Femur (tissue), 1 donor: ENCODE measurements around the gene NTNG1.

ENCODE experiments used
- DNase-seq: peaks from one replicate; pipeline ENCODE4 v3.0.0-alpha.2; 2017

The NTNG1 gene

DNA sequence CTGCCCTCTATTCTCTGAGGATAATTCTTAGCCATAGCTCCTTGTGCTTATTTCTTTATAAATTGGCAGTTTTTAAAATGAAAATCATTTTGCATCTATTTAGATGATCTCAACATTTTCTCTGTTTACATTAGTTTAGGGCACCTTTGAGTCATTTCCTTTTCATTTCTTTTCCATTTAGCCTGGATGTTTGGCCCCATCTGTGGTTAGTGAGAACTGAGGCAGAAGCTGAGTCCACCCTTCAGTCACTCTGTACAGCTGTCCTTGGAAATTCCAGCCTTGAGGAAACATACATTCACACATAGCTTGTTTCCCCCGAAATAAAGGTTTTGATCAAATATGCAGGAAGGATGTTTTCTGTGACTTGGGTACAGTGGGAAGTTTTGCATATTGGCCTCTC lies 123.7 kb downstream of the NTNG1 start:
- no peak for DNase-seq

DNA sequence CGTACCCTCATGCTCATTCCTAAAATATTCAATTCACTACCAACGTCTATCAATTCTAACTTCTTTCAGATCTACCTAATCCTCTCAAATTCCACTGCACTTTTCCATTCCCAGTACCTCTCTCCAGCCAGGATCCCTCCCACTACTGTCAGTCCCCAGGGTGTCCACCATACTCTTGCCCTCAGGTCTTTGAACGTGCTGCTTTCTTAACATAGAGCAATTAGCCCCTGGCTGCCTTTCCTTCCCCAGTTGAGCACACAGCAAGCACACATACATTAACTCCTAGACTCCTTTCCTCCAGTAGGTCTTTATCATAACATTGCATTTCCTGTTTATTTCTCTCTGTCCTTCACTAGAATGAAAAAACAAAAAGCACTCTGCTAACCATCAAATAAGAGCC lies 126.7 kb downstream of the NTNG1 start:
- DNase-seq: no peak

DNA sequence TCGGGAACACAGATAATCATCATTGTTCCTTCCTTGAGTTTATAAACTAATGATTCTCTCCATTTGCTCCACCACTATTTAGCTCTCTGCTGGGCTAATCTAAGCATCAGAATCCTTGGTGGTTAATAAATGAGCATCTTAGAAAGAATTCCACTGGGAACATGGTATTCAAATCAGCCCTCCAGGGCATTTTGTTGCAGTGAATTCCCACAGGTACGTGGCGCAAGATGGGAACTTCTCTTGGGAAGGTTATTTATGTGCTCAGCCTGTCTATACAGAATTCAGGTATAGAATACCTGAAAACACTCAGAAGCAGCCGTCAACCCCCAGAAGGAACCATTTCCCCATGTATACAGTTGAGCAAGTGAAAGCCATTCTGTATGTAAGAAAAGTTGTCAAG lies 131.5 kb downstream of the NTNG1 start:
- DNase-seq: no peak

DNA sequence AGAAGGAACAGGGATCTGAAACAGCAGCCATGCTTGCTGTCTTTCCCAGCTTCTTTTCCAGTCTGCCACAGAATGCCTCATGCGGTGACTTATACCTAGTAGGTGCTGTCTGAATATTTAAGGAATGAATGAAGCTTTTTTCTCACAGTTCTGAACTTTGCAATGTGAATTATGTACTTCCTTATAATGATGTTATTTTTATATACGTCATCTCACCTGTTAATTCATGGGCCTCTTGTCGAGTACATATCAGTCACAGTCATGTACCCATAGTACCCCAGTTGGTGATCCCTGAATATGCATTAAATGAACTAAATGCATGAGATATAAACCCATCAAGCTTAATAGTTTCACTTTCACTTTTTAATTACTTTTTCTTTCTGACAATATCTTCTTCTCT lies 132.7 kb downstream of the NTNG1 start:
- no peak for DNase-seq

DNA sequence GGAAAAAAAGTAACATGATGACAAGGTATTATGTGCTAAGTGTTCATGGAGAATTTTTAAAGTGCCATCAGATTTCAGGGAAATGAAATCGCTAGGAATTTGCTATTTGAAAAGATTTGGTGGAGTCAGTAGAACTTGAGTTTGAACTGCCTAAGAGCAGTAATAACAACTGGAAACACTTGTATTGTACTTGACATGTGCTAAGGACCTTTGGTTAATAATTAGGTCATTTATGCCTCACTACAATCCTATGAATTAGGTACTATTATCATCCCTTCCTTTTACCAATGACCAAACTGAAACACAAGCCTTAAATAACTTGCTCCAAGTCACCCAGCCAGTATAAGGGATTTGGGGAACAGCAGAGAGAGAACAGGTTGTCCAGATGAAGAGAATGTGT lies 133.4 kb downstream of the NTNG1 start:
- DNase-seq: no peak

DNA sequence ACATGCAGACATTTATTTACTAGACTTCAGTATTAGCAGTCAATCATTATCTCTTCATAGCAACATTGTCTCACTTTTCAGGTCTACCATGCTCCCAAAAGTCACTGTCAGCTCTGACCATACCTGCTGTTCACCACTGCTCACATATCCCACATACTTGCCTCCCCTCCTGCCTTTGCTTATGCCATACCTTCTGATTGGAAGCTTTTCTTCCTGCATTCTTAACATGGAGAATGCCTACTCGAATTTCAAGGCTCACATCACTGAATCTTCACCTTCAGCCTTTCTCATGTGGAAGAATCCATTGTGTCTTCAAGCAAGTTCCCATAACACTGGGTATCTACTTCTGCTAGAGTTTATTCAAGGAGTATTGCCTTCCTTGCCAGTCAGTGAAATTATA lies 135.4 kb downstream of the NTNG1 start:
- DNase-seq: no peak

DNA sequence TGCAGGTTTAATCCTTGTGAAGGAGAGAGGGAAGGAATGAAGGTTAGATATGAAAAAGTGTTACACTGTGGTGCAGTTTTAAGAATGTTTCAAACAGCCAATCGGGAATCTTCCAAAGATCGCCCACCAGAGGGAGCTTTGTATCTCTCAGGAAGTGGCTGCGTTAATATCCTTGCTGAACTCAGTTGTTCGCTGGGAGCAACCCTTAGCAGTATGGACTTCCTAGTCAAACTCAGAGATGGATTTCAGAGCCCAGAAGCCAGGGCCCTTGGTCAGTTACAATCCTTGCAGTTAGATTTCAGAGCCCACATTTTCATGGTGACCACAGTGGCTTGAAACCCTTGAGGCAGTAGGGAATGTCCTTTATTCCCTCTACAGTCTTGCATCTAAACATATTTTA lies 136.2 kb downstream of the NTNG1 start:
- DNase-seq: peak; percentile 30

DNA sequence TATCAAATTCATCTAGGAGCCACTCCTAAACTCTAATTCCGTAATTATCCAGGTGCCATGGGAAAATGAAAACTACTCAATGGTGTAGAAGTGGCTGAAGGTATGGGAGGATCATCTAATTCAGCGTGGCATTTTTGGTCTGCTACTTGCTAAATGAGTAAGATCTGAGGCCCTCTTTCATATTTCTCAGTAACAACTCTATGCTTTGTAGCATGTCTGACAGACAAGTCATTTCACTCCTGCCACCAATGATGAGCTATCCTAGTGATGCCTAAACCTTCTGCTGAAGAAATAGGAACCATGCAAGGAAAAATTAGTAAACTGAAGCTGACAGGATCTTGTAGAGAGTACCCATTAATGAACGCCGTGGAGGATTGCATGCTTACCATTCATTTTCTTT lies 145.3 kb downstream of the NTNG1 start:
- DNase-seq: no peak

DNA sequence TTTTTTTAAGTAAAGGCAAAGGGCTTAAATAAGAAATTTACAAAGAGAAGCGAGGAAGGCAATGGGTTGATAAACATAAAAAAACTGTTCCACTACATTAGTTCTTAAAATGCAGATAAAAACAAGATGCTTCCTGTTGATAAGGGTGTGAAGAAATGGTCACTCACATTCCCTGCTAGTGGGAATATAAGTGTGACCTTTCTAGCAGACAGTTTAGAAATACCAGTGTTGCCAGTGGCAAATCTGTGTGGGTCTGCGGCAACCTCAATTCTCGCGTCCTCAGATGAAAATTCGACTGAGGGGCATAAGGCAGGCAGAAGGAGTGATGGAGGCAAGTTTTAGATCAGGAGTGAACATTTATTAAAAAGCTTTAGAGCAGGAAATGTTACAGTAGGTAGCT lies 151.1 kb downstream of the NTNG1 start:
- no peak for DNase-seq

DNA sequence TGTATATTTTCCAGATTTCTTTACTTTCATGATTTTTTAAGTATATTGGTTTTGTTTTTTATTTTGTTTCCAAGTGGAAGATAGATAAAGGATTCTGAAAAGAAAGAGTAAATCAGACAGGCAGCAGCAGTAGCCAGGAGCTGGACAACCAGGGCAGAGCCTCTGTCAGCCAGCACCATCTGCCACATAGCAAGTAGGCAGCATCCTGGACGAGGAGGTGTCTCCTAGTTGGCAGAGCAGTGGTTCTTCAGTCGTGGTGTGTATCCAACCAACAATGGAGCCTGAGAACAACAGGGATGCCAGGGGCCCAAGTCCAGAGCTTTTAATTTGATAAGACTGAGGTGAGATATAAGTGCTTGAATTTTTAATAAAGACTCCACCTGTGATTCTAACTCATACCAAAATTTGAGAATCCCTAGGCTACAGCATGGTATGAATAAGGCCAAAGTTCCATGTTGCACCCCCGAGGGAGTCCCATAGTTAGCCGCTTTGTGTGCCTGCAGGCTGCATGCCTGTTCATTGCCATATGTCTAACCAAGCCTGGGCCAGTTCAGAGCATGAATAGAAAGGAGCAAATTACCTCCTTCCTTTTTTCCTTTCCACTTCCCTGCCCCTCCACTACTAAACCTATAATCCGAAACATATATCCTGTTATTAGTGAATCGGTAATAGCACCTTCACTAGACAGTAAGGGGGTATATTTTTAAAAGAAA lies 153.2 kb downstream of the NTNG1 start:
- DNase-seq: no peak

DNA sequence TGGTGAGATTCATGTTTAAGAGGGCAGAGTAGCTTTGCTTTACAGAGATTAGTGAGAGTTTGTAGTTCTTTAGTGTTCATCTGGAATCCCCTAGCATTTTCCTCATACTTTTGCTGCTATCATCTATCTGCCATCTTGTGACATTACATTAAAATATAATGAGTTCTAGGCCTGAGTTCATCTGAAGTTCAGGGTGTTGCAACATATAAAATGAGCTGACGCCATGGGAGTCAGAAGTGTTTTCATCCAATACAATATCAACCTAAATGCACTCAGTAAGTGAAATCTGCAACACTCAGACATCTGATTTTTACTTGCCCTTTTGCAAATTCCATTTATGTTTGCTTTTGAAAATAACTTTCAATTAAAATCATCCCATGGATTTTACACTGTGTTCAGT lies 153.8 kb downstream of the NTNG1 start:
- no peak for DNase-seq

DNA sequence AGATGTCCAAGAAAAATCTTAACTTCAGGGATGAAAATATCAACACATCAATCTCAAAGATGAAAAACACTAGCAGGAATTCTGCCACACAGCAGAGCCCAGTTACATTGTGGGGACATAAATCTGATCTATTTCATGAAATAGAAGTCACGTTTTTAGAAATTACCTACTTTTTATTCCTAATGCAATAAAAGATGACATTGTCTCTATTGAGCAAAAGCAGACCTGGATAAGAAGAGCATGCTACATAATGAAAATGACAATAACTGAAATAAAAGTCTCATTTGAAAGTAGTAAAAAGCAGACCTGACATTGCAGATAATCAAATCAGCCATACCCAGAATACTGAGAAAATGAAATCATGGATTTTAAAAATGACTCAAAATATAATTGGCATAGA lies 156.8 kb downstream of the NTNG1 start:
- DNase-seq: no peak

DNA sequence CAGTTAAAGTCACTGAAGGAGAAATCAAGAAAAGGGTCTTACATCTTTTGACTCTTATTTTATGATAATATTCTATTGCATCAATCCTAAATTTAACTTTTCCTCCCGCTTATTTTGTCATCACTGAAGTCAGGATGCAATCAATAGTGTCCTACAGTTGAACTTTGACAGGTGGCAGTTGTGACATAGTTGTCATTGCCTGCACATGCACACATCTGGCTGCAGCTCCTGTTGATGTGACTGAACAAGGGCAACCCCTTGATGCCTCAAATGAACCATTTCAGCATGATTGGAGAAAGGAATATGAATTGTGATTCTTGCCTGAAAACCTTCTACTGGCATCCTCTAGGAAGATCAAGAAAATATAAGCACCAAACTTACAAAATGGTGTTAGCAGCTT lies 157.7 kb downstream of the NTNG1 start:
- DNase-seq: no peak

DNA sequence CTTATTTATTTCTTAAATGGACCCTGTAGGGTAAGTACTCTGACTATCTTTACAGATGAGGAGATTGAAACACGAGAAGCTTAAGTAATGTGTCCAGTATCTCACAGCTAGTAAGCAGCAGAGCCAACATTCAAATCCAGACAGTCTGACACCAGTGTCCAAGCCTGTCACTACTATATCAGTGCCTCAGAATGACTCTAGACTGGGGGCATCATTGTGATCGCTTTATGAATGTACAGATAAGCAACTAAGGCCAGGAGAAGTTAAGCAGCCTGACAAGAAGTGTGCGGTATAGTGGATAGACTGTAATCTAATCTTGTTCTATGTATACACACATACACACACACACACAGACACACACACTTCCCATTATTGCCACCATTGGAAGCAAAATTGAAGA lies 158.7 kb downstream of the NTNG1 start:
- DNase-seq: no peak

DNA sequence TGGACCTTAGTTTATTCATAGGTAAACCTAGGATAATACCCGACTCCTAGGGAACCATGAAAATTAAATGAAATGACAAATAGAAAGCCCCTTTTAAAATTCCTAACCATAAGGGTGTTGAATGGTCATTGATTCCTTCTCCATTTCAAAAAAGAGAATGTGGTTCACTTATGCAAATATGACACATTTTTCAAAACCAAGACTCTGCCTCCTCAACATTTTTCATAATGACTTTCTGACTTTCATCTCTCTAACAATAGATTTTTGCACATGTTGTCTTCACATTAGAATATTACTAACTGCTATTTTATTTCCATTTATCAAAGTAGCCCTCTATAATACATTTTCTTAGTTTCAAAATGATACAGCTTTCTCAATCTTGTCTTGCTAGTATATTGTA lies 169.1 kb downstream of the NTNG1 start:
- DNase-seq: no peak

DNA sequence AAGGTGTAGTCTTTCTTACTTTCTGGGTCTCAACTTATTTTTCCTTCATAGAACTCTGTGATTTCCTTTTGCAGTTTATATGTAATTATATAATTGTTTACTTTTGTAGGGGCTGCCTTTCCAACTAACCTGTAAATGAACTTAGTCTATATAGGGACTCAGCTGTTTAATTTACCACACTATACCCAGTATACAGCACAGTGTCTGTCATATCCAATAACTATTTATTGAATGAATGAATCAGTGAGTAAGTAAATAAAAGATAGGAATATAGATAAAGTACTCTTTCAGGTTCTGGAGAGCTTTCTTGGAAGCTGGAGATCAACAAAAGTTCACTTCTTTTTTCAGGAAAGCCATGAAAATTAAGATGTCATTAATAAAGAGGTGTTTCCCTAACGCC lies 174.8 kb downstream of the NTNG1 start:
- no peak for DNase-seq

DNA sequence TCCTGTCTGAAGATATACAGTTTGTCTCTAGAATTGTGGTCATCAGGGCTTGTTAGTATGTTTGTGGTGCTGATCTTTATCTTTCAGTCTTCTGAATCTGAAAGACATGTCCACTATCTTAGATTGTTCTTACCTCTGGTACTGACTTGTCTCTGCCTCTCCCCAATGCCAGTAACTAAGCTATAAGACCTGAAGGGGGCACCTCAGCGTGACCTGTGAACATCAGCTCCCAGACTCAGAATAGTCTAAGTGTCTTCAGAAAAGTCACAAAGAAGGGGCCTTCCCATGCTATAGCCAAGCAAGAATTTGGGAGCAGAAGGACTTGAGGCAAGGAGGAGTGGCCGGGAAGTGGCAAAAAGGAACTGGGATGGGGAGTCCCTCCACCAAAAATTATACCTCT lies 178.1 kb downstream of the NTNG1 start:
- DNase-seq: no peak

DNA sequence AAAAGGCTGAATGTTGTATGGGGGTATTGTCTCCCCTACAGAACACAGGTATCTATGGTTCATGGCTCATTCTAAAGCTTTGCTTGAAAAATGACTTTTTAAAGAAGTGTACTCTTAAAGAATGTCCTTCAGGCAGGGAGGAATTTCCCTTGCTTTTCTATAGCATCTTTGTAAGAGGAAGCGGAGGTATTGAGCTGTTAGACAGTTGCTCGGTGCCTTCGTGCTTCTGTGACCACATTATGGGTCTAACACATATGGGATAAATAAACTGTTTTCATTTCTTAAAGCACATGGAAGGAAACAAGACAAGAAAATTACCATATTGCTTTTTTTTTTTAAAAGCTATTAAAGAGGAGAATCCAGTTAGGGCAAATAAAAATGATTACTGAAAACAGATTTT lies 182.9 kb downstream of the NTNG1 start:
- DNase-seq: no peak

DNA sequence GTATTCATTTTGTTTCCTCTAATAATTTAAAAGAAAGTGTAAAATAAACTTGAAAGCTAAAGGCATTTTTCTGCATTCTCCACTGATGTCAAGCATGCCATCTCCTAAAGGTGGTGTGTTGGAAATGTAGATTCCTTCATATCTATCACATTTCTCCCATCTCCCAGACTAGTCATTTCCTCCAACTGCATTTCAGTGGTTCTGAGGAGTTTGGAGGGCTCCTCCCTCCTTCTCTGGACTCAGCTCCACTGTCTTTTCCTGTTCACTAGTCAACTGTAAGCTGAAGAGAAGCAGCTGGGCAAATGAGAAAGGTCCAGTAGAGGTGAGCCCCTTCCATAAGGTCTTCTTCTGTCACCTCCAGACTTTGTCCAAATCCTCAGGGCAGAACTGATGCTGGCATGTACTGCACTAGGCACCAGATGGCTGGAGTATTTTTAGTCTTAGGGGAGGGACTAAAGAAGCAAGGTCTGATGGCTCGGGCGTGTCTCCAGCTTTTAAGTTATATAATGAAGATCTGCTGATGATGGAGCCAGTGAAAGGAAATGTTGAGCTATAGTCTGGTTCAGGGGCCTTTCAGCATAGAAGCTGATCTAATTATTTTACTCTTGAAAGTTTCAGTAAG lies 186.1 kb downstream of the NTNG1 start:
- DNase-seq: no peak

DNA sequence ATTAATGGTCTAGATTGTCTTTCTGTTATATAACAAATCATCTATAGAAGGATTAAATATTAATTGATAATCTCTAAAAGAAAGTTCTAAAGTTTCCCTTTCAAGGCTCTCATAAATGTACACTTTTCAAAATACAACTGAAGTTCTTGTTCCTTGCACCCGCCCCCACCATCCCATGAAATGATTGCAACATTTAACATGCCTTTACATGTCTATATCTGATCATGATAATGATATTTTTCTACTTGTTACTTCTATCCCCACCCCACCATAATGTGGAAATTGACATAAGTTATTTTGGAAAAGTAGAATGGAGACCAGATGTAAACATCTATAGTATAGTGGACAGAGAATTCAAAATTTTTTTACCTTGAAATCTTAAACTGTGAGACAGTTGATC lies 186.6 kb downstream of the NTNG1 start:
- DNase-seq: no peak

DNA sequence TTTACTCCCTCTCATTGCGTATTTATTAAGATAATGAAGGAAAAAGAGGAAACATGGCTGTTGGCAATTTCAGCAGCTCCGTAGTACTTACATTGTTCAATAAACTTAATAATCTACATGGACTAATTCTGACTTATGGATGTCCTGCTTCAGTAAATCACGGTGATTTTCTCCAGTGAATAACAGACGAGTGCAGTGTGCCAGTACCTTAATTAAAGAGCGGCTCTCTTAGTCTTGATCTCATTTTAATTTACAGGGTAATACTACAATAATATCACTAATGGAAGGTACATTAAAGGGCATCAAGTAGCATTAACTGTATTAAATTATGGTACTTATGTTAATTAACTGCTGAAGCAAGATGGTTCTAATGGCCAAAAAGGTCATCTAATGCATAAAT lies 187.2 kb downstream of the NTNG1 start:
- DNase-seq: no peak

DNA sequence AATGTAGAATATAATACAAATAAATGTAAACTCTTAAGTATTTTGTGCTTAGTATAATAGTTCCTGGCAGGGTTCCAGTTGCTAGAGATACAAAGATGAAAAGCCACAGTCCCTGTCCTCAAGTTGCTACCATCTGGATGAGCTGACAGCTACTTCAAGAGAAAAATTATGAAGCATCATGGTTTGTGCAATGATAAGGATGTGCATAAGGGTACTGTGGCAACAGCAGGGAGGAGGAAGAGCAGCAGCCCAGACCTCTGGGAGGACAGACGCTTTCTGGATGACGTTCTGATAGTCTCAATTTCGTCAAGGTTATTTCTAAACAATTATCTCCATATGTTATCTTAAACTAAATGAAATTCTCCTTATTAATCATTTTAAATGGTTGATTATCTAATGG lies 198.9 kb downstream of the NTNG1 start:
- no peak for DNase-seq

DNA sequence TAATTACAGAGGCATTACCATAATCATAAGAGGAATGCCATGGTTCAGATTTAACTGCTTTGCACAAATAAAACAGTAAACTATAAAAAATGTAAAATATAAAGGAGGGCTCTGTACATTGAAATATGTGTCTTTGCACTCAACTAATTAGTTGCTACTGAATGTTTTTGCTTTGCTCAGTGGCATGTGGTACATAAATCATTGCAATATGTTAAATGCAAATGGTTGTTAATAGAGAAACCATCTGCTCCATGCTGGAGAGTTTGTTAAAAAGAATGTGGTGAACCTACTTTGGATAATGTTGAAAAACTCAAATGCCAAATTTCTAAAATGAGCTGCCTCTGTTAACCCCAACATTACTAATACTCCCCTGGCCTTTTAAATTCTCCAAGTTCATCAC lies 201.5 kb downstream of the NTNG1 start:
- no peak for DNase-seq

DNA sequence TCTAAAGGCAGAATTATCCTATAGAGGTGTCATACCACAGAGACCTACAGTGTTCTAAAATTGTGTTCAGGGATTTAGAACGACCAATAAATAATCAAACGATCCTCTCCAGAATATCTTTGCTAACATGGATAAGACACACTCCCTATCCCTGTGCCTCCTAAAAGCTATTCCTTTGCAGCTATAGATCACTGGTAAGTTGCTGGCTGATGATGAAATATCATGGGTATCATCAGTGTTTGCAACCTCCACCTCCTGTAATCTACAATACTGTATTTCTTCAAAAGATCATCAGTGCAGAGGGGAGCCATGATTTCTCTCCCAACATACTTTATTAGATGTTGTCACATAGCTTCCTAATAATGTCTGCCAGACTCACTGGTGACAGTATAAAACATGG lies 201.9 kb downstream of the NTNG1 start:
- no peak for DNase-seq

DNA sequence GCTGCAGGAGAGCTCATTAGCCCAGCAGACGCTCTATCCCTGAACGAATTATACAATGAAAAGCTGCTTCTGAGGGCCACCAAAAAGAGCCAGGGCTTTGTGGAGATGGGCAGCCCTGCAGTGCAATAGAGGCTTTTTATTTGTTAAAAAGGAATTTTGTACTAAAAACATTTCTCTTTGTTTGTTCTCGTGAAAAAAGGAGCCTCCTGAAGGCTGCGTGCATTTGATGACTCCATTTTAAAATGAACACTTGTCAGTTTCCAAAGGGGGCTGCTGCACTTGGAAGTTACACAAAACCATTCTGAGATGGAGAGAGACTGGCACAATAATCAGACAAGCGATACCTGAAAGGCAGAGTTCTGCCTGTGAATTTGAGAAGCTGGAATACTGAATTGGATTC lies 202.8 kb downstream of the NTNG1 start:
- DNase-seq: no peak
